DMS 273 (cell line): ENCODE measurements around the gene SH3BP5.

Experiments
- DNase-seq: peaks from one replicate; lab custom pipeline; 2025; ENCODE audit not compliant: unreplicated experiment; lab: John Stamatoyannopoulos, UW

Gene SH3BP5

GRCh38 chr3:15256861-15257341 lies 75.5 kb downstream of the SH3BP5 start:
- peak; percentile 11 for DNase-seq

- no peak for DNase-seq
Measured at GRCh38 chr3:15255215-15255614, 77.2 kb downstream of the SH3BP5 start.

- DNase-seq = no peak
Measured at GRCh38 chr3:15253023-15253697, 79.2 kb downstream of the SH3BP5 start.

- DNase-seq = no peak
Measured at GRCh38 chr3:15246186-15246585, 86.2 kb downstream of the SH3BP5 start.

GRCh38 chr3:15243822-15244482 lies 88.4 kb downstream of the SH3BP5 start:
- DNase-seq = no peak

GRCh38 chr3:15241341-15241740 lies 91.0 kb downstream of the SH3BP5 start:
- peak; percentile 41 for DNase-seq

- DNase-seq = no peak
Measured at GRCh38 chr3:15229262-15229661, 103.1 kb downstream of the SH3BP5 start.

GRCh38 chr3:15228147-15228546 lies 104.2 kb downstream of the SH3BP5 start:
- DNase-seq = no peak

GRCh38 chr3:15223685-15224572 lies 108.5 kb downstream of the SH3BP5 start:
- DNase-seq = no peak

GRCh38 chr3:15221574-15222217 lies 110.7 kb downstream of the SH3BP5 start:
- DNase-seq = no peak

- DNase-seq = no peak
Measured at GRCh38 chr3:15220661-15221060, 111.7 kb downstream of the SH3BP5 start.

GRCh38 chr3:15220056-15220455 lies 112.3 kb downstream of the SH3BP5 start:
- no peak for DNase-seq

GRCh38 chr3:15218689-15219088 lies 113.7 kb downstream of the SH3BP5 start:
- no peak for DNase-seq

GRCh38 chr3:15217841-15218267 lies 114.5 kb downstream of the SH3BP5 start:
- peak; percentile 15 for DNase-seq

GRCh38 chr3:15217011-15217671 lies 115.2 kb downstream of the SH3BP5 start:
- no peak for DNase-seq

- no peak for DNase-seq
Measured at GRCh38 chr3:15216501-15216900, 115.9 kb downstream of the SH3BP5 start.

- DNase-seq = no peak
Measured at GRCh38 chr3:15215996-15216395, 116.4 kb downstream of the SH3BP5 start.

GRCh38 chr3:15214758-15215157 lies 117.6 kb downstream of the SH3BP5 start:
- no peak for DNase-seq

GRCh38 chr3:15211937-15212336 lies 120.4 kb downstream of the SH3BP5 start:
- DNase-seq = no peak

- DNase-seq = no peak
Measured at GRCh38 chr3:15207836-15208504, 124.4 kb downstream of the SH3BP5 start.
